ENCODE measurements around the gene LRRFIP2. TPM values are rescaled to one million over a fixed set of nuclear protein-coding genes. Genes with fewer than 3 reads are reported as not detected.
"Not testable (repeated sequence)": the region's sequence is repeated elsewhere in the genome, so short reads cannot be mapped to it uniquely, and the experiment has no call there.

The LRRFIP2 gene
- polyA plus RNA-seq, 1 experiment: 43.9 TPM

DNA sequence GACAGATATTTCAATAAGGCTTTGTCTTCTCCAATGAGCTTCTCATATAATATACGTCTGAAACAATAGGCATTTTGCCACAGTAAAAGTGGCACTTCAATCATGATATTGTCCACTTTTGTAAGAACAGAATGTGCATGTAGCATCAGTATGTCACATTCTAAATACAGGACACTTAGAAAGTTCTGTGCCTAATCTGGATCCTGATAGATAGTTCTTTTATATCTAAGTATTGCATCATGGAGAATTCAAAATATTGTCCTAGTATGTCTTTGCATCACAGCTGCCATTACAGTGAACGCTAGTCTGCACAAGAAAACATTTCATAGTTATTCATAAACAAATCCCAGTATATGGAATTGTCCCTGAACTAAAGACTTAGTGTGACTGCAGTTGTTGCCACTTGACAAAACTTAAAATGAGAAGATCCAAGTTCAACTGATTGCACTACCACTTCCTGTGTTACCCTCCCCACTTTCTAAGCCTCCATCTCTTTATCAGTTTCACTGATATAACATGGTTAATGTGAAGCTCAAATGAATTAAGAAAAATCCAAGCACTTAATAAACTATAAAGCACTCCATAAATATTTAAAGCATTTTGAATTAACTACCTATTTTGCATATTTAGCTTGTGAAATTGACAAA lies 19.6 kb downstream of the LRRFIP2 start:
- no peak for DNase-seq (ENCODE audit: low read depth)
- Histone ChIP-seq H3K27me3 (ENCODE audit: control insufficient read depth, insufficient read depth, low read length) (no peaks in the 10 kb centered on the region), H3K36me3 (ENCODE audit: control insufficient read depth, insufficient read depth, low read length) (no peaks in the 10 kb centered on the region), H3K4me3 (ENCODE audit: low read depth, low read length) (no peak overlapping the region)
- TF ChIP-seq, protein P1, sequence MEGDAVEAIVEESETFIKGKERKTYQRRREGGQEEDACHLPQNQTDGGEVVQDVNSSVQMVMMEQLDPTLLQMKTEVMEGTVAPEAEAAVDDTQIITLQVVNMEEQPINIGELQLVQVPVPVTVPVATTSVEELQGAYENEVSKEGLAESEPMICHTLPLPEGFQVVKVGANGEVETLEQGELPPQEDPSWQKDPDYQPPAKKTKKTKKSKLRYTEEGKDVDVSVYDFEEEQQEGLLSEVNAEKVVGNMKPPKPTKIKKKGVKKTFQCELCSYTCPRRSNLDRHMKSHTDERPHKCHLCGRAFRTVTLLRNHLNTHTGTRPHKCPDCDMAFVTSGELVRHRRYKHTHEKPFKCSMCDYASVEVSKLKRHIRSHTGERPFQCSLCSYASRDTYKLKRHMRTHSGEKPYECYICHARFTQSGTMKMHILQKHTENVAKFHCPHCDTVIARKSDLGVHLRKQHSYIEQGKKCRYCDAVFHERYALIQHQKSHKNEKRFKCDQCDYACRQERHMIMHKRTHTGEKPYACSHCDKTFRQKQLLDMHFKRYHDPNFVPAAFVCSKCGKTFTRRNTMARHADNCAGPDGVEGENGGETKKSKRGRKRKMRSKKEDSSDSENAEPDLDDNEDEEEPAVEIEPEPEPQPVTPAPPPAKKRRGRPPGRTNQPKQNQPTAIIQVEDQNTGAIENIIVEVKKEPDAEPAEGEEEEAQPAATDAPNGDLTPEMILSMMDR (IDR thresholded peaks at IDR 0.05; ENCODE audit: insufficient read depth, low read depth, low read length): no peak
- CTCF ChIA-PET: no interaction called here
- POLR2A ChIA-PET: no interaction called here

DNA sequence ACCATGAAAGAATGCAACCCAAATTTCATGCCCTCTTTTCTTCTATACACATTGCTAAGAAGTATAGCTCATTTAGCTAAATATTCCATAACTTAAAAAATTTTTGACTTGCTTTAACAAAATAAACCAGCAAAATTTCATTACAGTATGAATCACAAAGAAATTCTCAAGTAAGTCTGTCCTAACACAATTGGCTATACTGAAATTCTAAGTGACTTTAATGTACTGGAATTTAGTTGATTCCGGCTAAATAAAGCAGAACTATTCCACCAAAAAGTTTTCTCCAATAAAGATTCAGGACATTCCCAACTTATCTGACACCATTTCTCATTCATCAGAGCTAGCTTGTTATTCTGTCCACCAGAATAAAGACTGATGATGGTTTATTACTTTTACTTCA lies 23.8 kb downstream of the LRRFIP2 start:
- TF ChIP-seq, protein P1 (IDR thresholded peaks at IDR 0.05; ENCODE audit: insufficient read depth, low read depth, low read length): no peak
- H3K27me3 ChIP-seq (ENCODE audit: control insufficient read depth, insufficient read depth, low read length): no peaks in the 10 kb centered on the region
- ChIA-PET CTCF (no interaction called here), POLR2A (no interaction called here)
- no peak overlapping the region for H3K4me3 ChIP-seq (ENCODE audit: low read depth, low read length)
- DNase-seq (ENCODE audit: low read depth): no peak
- H3K36me3 ChIP-seq (ENCODE audit: control insufficient read depth, insufficient read depth, low read length): peaks cover 2% of the 10 kb centered on the region; the same call in 1 of the 2 replicates

DNA sequence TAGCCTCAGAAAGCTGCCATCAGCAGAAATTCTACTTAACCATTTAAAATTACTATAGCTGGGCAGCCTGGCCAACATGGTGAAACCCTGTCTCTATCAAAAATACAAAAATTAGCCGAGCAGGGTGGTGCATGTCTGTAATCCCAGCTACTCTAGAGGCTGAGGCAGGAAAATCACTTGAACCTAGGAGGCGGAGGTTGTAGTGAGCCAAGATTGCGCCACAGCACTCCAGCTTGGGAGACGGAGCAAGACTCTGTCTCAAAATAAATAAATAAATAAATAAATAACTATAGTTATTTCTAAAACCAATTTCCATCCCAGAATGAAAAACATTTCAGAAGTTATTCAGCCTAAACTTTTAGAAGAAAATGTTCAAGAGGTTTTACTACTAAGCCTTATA lies 25.1 kb downstream of the LRRFIP2 start:
- CTCF ChIA-PET: no interaction called here
- TF ChIP-seq, protein P1 (IDR thresholded peaks at IDR 0.05; ENCODE audit: insufficient read depth, low read depth, low read length): no peak
- POLR2A ChIA-PET: no interaction called here
- DNase-seq (ENCODE audit: low read depth): no peak
- Histone ChIP-seq H3K27me3 (ENCODE audit: control insufficient read depth, insufficient read depth, low read length) (no peaks in the 10 kb centered on the region), H3K4me3 (ENCODE audit: low read depth, low read length) (no peak overlapping the region), H3K36me3 (ENCODE audit: control insufficient read depth, insufficient read depth, low read length) (peaks cover 2% of the 10 kb centered on the region; the same call in 1 of the 2 replicates)

DNA sequence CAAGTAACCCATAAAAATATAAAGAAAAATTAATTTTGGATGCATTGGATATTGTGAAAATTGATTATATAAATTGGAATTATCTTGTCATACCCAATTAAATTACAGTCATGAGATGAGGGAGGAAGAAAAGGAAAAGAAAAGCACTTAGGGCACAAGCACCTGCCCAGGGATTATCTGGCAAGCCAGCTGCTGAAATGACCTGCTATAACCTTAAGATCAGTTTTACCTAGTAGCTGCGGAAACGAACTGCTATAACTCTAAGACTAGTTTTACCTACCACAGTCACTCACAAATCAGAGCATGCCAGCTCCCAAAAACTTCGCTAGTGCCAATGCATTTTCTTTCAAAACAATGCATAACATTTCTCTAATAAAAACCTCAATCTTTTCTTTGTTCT lies 26.2 kb downstream of the LRRFIP2 start:
- TF ChIP-seq, protein P1 (IDR thresholded peaks at IDR 0.05; ENCODE audit: insufficient read depth, low read depth, low read length): no peak
- no peak for DNase-seq (ENCODE audit: low read depth)
- POLR2A ChIA-PET: no interaction called here
- no peak overlapping the region for H3K4me3 ChIP-seq (ENCODE audit: low read depth, low read length)
- no peaks in the 10 kb centered on the region for H3K27me3 ChIP-seq (ENCODE audit: control insufficient read depth, insufficient read depth, low read length)
- peaks cover 3% of the 10 kb centered on the region for H3K36me3 ChIP-seq (ENCODE audit: control insufficient read depth, insufficient read depth, low read length)
- CTCF ChIA-PET: no interaction called here

DNA sequence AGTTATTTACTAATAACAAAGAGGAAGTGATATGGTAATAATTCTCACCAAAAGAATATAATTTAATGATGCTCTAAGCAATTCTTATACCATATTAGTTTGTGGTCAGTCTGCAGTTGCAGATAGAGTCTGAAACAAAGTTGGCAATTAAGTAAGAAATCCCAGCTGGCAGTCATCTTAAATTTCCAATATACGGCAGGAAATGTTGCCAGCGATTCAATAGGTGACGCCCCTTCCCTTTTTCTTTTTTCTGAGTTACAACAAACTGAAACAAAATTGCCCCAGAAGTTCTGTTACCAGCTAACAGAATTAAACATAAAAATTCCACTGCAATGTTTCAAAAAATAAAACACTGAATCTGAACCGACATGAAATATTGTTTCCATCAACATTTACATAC lies 26.7 kb downstream of the LRRFIP2 start:
- DNase-seq (ENCODE audit: low read depth): no peak
- TF ChIP-seq, protein P1 (IDR thresholded peaks at IDR 0.05; ENCODE audit: insufficient read depth, low read depth, low read length): no peak
- ChIA-PET POLR2A (no interaction called here), CTCF (no interaction called here)
- Histone ChIP-seq H3K4me3 (ENCODE audit: low read depth, low read length) (no peak overlapping the region), H3K27me3 (ENCODE audit: control insufficient read depth, insufficient read depth, low read length) (no peaks in the 10 kb centered on the region), H3K36me3 (ENCODE audit: control insufficient read depth, insufficient read depth, low read length) (peaks cover 3% of the 10 kb centered on the region)

DNA sequence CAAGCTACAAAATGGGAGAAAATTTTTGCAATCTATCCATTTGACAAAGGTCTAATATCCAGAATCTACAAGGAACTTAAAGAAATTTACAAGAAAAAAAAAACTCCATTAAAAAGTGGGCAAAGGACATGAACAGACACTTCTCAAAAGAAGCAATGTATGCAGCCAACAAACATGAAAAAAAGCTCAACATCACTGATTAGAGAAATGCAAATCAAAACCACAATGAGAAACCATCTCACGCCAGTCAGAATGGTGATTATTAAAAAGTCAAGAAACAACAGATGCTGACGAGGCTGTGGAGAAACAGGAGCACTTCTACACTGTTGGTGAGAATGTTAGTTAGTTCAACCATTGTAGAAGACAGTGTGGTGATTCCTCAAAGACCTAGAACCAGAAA lies 27.5 kb downstream of the LRRFIP2 start:
- CTCF ChIA-PET; POLR2A ChIA-PET; DNase-seq (ENCODE audit: low read depth); H3K4me3 ChIP-seq (ENCODE audit: low read depth, low read length); H3K27me3 ChIP-seq (ENCODE audit: control insufficient read depth, insufficient read depth, low read length); H3K36me3 ChIP-seq (ENCODE audit: control insufficient read depth, insufficient read depth, low read length): not testable (repeated sequence)

All from BJ (cell line).